Measurements from ENCODE around the gene EVX2.

- TF ChIP-seq, protein P1, sequence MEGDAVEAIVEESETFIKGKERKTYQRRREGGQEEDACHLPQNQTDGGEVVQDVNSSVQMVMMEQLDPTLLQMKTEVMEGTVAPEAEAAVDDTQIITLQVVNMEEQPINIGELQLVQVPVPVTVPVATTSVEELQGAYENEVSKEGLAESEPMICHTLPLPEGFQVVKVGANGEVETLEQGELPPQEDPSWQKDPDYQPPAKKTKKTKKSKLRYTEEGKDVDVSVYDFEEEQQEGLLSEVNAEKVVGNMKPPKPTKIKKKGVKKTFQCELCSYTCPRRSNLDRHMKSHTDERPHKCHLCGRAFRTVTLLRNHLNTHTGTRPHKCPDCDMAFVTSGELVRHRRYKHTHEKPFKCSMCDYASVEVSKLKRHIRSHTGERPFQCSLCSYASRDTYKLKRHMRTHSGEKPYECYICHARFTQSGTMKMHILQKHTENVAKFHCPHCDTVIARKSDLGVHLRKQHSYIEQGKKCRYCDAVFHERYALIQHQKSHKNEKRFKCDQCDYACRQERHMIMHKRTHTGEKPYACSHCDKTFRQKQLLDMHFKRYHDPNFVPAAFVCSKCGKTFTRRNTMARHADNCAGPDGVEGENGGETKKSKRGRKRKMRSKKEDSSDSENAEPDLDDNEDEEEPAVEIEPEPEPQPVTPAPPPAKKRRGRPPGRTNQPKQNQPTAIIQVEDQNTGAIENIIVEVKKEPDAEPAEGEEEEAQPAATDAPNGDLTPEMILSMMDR (IDR thresholded peaks at IDR 0.05): no peak
- TF ChIP-seq ZFX (IDR thresholded peaks at IDR 0.05; ENCODE audit: borderline replicate concordance): no peak
Observed at GRCh38 chr2:176124947-176125771, 41.4 kb upstream of the EVX2 start.

Measured in 22Rv1 (cell line).